ENCODE measurements around the gene SUSD3.

DNA sequence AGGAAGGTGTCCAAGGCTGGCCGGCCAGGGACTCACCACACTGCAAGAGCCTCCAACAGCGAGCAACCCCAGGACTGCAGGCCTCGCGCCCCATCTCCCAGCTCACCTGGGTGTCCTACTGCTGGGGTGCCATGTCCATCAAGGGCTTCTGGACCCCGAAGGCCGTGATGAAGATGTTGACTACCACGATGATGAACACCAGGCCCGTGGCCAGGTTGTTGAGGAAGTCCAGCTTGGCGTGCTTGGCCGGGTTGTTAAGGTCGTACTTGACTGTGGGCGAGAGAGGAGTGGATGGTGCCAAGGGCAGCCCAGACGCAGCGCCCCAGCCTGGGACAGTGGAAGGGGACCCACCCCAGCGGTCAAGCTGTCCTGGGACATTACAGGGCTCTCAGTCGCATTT lies 66.3 kb downstream of the SUSD3 start:
- TF ChIP-seq, protein P1, sequence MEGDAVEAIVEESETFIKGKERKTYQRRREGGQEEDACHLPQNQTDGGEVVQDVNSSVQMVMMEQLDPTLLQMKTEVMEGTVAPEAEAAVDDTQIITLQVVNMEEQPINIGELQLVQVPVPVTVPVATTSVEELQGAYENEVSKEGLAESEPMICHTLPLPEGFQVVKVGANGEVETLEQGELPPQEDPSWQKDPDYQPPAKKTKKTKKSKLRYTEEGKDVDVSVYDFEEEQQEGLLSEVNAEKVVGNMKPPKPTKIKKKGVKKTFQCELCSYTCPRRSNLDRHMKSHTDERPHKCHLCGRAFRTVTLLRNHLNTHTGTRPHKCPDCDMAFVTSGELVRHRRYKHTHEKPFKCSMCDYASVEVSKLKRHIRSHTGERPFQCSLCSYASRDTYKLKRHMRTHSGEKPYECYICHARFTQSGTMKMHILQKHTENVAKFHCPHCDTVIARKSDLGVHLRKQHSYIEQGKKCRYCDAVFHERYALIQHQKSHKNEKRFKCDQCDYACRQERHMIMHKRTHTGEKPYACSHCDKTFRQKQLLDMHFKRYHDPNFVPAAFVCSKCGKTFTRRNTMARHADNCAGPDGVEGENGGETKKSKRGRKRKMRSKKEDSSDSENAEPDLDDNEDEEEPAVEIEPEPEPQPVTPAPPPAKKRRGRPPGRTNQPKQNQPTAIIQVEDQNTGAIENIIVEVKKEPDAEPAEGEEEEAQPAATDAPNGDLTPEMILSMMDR (IDR thresholded peaks at IDR 0.05; ENCODE audit: extremely low read depth in 1 of 2, insufficient read depth in 1 of 2, low read depth in 1 of 2, low read length in 2 of 2) = no peak
- no peak for TF ChIP-seq POLR2A (IDR thresholded peaks at IDR 0.05; ENCODE audit: low read depth, low read length)
- TF ChIP-seq EZH2 (IDR thresholded peaks at IDR 0.05; ENCODE audit: borderline replicate concordance, low read depth, low read length, severe bottlenecking) = no peak
- no peak for TF ChIP-seq FOS (IDR thresholded peaks at IDR 0.05; ENCODE audit: borderline replicate concordance, insufficient read depth, low read length)
- TF ChIP-seq JUN (IDR thresholded peaks at IDR 0.05; ENCODE audit: borderline replicate concordance, insufficient read depth, insufficient read length, low read depth) = no peak
- TF ChIP-seq, protein P2, sequence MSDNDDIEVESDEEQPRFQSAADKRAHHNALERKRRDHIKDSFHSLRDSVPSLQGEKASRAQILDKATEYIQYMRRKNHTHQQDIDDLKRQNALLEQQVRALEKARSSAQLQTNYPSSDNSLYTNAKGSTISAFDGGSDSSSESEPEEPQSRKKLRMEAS (IDR thresholded peaks at IDR 0.05; ENCODE audit: insufficient read depth, insufficient read length) = no peak
- TF ChIP-seq MYC (IDR thresholded peaks at IDR 0.05; ENCODE audit: low read depth, low read length) = no peak
- TF ChIP-seq POLR2AphosphoS5 (IDR thresholded peaks at IDR 0.05; ENCODE audit: insufficient read depth, low read depth, low read length) = no peak
- no peak for TF ChIP-seq GATA2 (IDR thresholded peaks at IDR 0.05; ENCODE audit: insufficient read depth, insufficient read length, low read depth, low read length)

All from endothelial cell of umbilical vein (primary cell).